A375 (cell line): ENCODE measurements around the gene IGSF23. TPM values are rescaled to one million over a fixed set of nuclear protein-coding genes. Genes with fewer than 3 reads are reported as not detected.

Source experiments
- small RNA-seq: library from RNA; depleted of rRNA; stranded (forward); fragments of <200 nt; gene quantifications from one replicate; pipeline ENCODE3, GENCODE V24; 2014
- total RNA-seq: library from RNA; depleted of rRNA; stranded (reverse); fragments of >200 nt; shearing (Covaris generic); gene quantifications from 2 replicates; pipeline ENCODE4 v1.2.3, GENCODE V29; 2014; rRNA removed

The IGSF23 gene
- not detected in 2 replicates for total RNA-seq

DNA sequence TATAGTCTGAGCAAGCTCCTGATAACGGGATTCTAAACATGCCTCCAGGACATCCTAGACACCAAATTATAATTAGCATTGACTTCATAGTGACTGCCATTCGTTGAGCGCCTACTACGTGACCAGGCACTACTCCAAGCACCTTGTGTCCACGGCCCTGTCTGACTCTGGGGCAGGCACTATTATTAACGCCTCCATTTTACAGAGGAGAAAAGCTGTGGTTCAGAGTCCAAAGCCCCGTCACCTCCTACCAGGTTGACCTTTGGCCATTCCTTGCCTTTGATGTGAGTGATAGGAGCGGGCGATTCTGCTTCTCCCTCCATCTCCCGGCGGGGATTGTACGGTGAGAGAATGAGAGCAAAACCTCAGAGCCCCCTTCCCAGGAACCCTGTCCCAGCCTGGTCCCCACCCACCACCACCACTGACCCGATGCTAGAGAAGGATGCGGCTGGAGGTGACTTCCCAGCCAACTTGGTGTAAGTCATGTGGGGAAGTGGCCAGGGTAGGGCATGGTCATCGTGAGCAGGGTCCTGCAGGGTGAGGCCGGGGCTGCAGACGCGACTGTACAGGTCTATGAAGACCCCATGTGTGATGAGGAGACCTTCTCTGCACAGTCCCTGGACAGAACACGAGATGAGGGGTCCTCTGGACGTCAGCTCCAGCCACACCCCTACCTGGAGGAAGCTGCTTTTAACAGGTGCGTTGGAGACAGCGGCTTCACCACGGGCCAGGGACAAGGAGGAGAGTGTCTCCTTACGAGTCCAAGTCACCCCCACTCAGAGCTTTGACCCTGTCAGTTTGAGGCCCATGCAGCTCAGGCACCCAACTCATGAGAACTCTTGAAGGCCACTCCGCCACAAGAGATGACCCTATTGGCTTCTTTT lies at the start of gene IGSF23:
Gene IGSF23, plus strand, starts transcription at position 269 of the 884 bp plus-strand sequence. Its CDS starts 83 bp downstream, at position 352.

GRCh38 chr19:44643605-44644401 lies 30.4 kb downstream of the IGSF23 start, which contains the start of gene PVR:
Gene PVR, plus strand, starts transcription at chr19:44643910. Its CDS starts 187 bp downstream, at chr19:44644097.

DNA sequence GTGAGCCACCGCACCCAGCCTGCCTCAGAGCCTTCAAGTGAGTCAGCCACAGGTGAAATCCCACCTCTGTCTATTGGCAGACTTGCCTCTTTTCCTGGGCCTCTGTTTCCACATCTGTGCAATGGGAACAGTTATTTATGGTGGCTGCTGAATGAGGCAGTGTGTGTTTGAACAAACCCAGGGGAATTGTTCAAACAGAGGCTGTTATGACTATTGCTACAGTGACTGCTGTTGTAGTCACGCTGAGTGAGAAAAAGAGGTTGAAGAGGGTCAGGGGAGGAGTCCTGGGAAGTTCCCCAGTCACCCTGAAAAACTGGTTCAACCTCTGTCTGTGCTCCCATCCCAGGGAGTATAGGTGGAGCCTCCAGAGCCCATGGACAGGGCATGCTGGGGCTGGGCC lies 58.0 kb downstream of the IGSF23 start, which contains the start of gene CEACAM19:
Gene CEACAM19, plus strand, starts transcription at position 83 of the 400 bp plus-strand sequence. CDS start 450 bp downstream, outside the sequence.

Small RNA genes within 50 kb of the gene (small RNA-seq; reads per million reads assigned to genes)
- not detected for gene AC243964.1

Other genes with a start within 250 kb of the IGSF23 start
- gene ZNF285, start 212.0 kb upstream of the IGSF23 start, total RNA-seq, result 1.1 and 1.4 TPM in 2 replicates
- gene ZNF229, start 165.1 kb upstream of the IGSF23 start, total RNA-seq, result 8.7 and 9.8 TPM in 2 replicates
- 9.9 and 10.4 TPM in 2 replicates for gene ZNF180, start 113.0 kb upstream of the IGSF23 start, total RNA-seq
- gene CEACAM20, start 83.9 kb upstream of the IGSF23 start, total RNA-seq, result not detected in 2 replicates
- 102 and 105 TPM in 2 replicates for gene PVR, start 30.3 kb downstream of the IGSF23 start, total RNA-seq
- gene CEACAM19, start 57.9 kb downstream of the IGSF23 start, total RNA-seq, result 1.9 and 2.5 TPM in 2 replicates
- not detected in 2 replicates for gene CEACAM16, start 85.6 kb downstream of the IGSF23 start, total RNA-seq
- 8.3 and 14.9 TPM in 2 replicates for gene BCL3, start 135.1 kb downstream of the IGSF23 start, total RNA-seq
- gene CBLC, start 164.3 kb downstream of the IGSF23 start, total RNA-seq, result 0.37 TPM in 1 of 2 replicates, not detected in the other
- gene BCAM, start 195.5 kb downstream of the IGSF23 start, total RNA-seq, result 18.4 and 19.4 TPM in 2 replicates
- 49.1 and 49.5 TPM in 2 replicates for gene NECTIN2, start 232.7 kb downstream of the IGSF23 start, total RNA-seq